NCI-H748 (cell line): ENCODE measurements around the gene ADIG.

Experiments used
- DNase-seq: peaks from one replicate; lab custom pipeline; 2025; ENCODE audit not compliant: unreplicated experiment; lab: John Stamatoyannopoulos, UW

ADIG gene

GRCh38 chr20:38581013-38581412 lies at the start of gene ADIG:
Gene ADIG (plus strand): TSS chr20:38581197. CDS start chr20:38581251, 54 bp downstream.
- no peak for DNase-seq

GRCh38 chr20:38534756-38535155 lies 46.2 kb upstream of the ADIG start:
- no peak for DNase-seq

GRCh38 chr20:38536310-38536709 lies 44.7 kb upstream of the ADIG start:
- DNase-seq = no peak

- no peak for DNase-seq
These were observed 43.8 kb upstream of the ADIG start for GRCh38 chr20:38537176-38537575.

GRCh38 chr20:38538789-38539188 lies 42.2 kb upstream of the ADIG start:
- DNase-seq = no peak

GRCh38 chr20:38543014-38543906 lies 37.7 kb upstream of the ADIG start:
- DNase-seq = no peak

- no peak for DNase-seq
These were observed 35.2 kb upstream of the ADIG start for GRCh38 chr20:38545771-38546170.

- no peak for DNase-seq
These were observed 33.5 kb upstream of the ADIG start for GRCh38 chr20:38547288-38548085.

GRCh38 chr20:38548356-38549083 lies 32.5 kb upstream of the ADIG start:
- DNase-seq = no peak

GRCh38 chr20:38550274-38550673 lies 30.7 kb upstream of the ADIG start:
- DNase-seq = no peak

- no peak for DNase-seq
These were observed 29.9 kb upstream of the ADIG start for GRCh38 chr20:38551056-38551626.

GRCh38 chr20:38554986-38555385 lies 26.0 kb upstream of the ADIG start:
- no peak for DNase-seq

GRCh38 chr20:38555395-38555794 lies 25.6 kb upstream of the ADIG start:
- DNase-seq = no peak

- no peak for DNase-seq
These were observed 23.8 kb upstream of the ADIG start for GRCh38 chr20:38557174-38557573.

GRCh38 chr20:38558596-38559360 lies 22.2 kb upstream of the ADIG start:
- DNase-seq = no peak

GRCh38 chr20:38559764-38560163 lies 21.2 kb upstream of the ADIG start:
- no peak for DNase-seq

GRCh38 chr20:38563802-38564431 lies 17.1 kb upstream of the ADIG start:
- no peak for DNase-seq

GRCh38 chr20:38564680-38565079 lies 16.3 kb upstream of the ADIG start:
- DNase-seq = no peak

- no peak for DNase-seq
These were observed 14.9 kb upstream of the ADIG start for GRCh38 chr20:38566036-38566598.
